ENCODE data around the gene PHOSPHO1.
A peak's percentile ranks its signal among the peaks of the same experiment; 100 is the strongest.

PHOSPHO1 gene

GRCh38 chr17:49223517-49224197, 6.9 kb downstream of the PHOSPHO1 start:
- peak overlapping the region in 4 of 7 experiments; percentile 4 to 17 (median 12) for H3K4me3 ChIP-seq
- H3K27ac ChIP-seq: peak overlapping the region in 1 of 21 experiments; percentile 1

DNA sequence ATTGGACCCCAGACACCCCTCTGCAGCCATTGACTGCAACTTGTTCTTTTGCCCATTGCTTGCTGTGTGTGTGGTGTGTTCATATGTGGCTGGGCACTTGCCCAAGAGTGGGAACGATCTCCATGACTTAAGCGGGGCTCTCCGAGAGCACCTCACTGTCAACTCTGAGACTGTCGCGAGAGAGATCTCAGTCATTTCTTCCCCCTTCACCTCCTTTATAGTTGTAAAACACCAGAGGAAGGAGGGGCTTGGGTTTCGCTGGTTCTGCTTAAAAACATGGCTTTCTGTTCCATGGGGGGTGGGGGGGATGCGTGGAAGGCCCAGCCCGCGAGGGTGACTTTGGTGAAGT, 7.4 kb downstream of the PHOSPHO1 start:
- Histone ChIP-seq H3K4me3 (no peak overlapping the region), H3K27ac (no peak overlapping the region)

GRCh38 chr17:49219987-49220386, 10.6 kb downstream of the PHOSPHO1 start:
- Histone ChIP-seq H3K4me3 (no peak overlapping the region), H3K27ac (peak overlapping the region in 12 of 21 experiments; percentile 39 to 90 (median 76))

DNA sequence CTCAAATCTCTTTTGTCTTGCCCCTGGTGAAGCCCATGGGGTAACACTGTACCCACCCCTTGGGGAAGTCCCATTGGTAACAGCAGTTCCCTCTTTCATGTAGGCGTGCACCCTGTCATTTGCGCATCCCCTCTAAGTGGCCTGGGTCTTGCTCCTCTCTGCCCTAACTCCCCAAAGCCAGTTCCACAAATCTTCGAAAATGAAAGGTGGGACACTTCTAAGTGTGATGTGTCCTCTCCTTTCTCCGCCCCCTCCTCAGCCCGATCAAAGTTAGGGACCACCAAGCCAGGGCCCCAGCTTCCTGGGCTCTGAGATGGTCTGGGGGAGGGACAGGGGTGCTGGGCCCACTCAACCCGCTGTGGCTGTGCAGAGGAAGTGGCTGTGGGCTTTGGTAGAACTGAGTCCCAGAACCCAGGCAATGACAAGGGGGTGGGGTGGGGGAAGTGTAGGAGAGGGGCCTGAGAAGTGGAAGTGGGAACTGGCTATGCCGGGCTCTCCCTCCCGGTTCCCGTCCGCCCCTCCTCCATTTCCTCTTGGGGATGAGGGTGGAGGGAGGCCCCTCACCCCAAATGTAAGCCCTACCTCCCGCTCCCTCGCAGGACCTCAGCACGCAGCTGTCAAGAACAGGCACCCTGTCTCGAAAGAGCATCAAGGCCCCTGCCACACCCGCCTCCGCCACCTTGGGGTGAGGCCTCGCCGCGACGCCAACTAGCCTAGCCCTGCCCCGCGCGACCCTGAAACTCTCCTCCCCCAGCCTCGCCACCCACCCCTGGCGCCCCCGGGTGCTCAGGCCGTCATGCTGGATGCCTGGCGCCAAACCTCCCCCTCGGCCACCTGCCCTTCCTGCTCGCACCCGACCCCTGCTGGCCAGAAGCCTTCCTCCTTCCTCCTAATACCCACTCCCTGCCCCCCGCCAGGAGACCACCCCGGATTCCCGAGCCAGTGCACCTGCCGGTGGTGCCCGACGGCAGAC, 11.4 kb downstream of the PHOSPHO1 start:
- no peak overlapping the region for H3K4me3 ChIP-seq
- H3K27ac ChIP-seq: peak overlapping the region in 13 of 21 experiments; percentile 39 to 90 (median 73)

DNA sequence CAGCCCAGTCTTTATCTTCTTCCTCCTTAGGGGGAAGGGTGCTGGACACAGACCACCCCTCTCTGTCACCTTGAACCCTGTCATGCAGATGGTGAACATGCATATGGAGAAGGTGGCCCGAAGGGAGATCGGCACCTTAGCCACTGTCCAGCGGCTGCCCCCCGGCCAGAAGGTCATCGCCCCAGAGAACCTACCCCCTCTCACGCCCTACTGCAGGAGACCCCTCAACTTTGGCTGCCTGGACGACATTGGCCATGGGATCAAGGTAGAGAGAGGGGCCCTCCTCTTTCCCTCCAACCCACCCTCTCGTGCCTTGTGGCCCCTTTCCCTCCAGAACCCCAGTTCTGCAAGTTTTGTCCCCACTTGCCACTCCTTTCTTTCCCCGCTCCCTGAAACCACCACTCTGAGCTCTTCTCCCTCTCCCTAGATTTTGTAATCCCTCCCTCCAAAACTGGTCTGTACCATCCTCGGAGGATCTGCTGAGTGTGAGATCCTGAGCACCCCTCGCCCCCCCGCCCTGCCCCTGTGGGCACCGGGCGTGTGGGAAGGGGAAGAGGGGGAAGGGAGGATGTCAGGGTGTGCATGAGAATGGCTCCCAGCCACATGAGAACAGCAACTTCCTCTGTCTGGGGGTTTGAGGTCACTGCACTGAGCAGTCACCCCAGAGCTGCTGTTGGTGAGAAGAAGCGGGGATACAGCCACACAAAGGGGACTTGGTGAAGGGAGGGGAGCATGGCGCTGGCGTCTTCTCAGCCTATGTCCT, 12.8 kb downstream of the PHOSPHO1 start:
- no peak overlapping the region for H3K4me3 ChIP-seq
- peak overlapping the region in 15 of 21 experiments; percentile 3 to 90 (median 68) for H3K27ac ChIP-seq

- H3K4me3 ChIP-seq: no peak overlapping the region
- H3K27ac ChIP-seq: peak overlapping the region in 14 of 21 experiments; percentile 3 to 90 (median 62)
Measured at GRCh38 chr17:49216953-49217650, 13.5 kb downstream of the PHOSPHO1 start.

GRCh38 chr17:49216482-49216881, 14.1 kb downstream of the PHOSPHO1 start:
- Histone ChIP-seq H3K4me3 (no peak overlapping the region), H3K27ac (peak overlapping the region in 12 of 21 experiments; percentile 6 to 90 (median 70))

GRCh38 chr17:49214676-49215360, 15.8 kb downstream of the PHOSPHO1 start:
- Histone ChIP-seq H3K27ac (peak overlapping the region in 9 of 21 experiments; percentile 30 to 90 (median 55)), H3K4me3 (no peak overlapping the region)

DNA sequence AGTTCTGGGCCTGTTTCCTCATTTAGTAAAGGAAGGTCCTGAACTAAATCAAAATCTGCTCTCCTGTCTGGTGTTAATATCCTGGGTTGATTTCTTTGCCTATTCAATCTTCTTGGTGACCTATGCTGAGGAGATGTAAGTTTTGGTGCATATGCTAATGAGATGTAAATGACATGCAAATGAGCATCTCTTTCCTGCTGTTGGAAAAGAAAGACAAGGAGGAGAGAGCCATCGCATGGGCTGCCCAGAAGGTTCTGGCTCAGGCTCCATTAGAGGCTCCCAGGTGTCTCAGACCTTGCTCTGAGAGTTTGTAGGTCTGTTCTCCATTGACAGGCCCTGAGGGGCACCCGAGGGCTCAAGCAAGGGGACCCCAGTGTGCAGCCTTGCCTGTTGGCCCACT, 16.7 kb downstream of the PHOSPHO1 start:
- Histone ChIP-seq H3K27ac (peak overlapping the region in 11 of 21 experiments; percentile 4 to 90 (median 52)), H3K4me3 (no peak overlapping the region)

DNA sequence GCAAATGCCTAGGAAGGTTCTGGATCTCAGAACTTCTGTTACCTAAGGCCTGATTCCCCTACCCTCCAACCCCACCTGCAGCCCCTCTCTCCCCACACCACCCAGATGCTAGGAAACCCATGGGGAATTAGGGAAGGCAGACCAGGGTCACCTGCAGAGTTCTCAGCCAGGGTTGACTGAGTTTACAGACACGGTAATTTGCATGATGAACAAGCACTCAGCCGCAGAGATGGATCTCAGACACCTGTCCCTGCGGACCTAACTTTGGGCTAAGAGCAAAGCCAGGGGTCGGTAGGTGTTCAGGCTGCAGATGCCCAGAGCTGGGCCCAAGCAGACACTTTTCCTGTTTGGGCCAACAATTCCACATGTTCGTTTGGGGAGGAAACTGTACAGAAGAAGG, 17.2 kb downstream of the PHOSPHO1 start:
- Histone ChIP-seq H3K4me3 (peak overlapping the region in 1 of 7 experiments; percentile 1), H3K27ac (peak overlapping the region in 8 of 21 experiments; percentile 4 to 90 (median 44))

DNA sequence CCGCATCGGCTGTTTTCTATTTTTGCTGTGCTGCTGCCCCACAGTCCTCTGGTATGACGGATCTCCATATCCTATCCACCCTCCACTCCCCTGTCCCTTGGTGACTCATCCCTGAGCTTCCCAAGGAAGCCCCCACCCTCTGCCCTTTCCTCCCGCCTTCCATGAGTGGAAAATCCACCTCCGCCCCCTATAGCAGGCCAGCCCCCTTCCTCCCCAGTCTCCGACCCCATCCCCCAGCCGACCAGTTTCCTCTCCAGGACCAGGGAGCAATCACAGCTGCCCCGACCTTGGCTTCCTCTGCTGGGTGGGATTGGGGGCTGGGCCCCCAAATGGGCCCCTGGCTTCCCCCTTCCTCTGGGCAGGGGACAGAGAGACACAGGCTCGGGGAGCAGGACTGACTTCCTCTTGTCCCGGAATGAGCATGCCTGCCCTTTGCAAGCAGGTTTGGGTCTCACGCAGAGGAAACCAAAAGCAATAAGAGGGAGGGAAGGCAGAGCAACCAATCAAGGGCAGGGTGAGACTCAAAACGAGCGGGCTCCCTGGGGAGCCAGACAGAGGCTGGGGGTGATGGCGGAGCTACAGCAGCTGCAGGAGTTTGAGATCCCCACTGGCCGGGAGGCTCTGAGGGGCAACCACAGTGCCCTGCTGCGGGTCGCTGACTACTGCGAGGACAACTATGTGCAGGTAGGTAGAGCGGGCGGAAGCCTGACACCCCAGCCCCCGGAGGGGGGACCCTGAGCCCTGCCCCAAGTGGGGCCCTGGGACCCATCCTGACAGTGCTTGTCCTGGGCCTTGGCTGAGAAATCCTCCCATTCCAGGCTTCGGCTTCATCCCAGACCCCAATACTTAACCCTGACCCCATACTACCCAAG, 20.2 kb downstream of the PHOSPHO1 start, which contains the start of the genes ABI3 and GNGT2:
Gene ABI3, plus strand, starts transcription at position 550 of the 872 bp plus-strand sequence. Its CDS starts 18 bp downstream, at position 568.
Gene GNGT2, minus strand, starts transcription at position 417 of the 872 bp plus-strand sequence. CDS start 3,152 bp downstream, outside the sequence.
- H3K27ac ChIP-seq: peak within 1 kb of the TSS; percentile 48 to 91 (median 75)
- peak within 1 kb of the TSS; percentile 19 to 49 (median 35) for H3K4me3 ChIP-seq

DNA sequence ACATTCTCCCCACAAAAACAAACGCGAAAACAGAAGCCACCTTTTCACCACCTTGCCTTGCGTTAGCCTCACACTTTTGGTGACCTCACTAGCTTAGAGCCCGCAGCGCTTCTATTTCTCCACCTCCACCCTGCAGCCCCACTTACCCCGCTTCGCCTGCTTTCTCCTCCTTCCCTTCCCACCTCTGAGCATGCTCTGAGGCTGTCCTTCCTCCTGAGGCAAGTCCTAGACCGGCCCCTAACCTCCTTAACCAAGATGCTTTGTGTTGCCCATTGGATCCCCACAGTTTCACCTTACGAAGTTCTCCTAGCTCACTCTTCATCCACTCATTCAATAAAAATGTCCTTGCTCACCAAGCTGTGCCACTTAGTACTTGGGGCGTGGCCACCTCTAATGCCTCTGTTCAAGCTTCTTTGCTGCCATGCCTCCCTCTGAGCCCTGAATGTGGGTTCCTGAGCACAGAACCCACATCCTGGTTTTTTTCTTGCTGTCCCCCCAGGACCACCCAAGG, 21.5 kb downstream of the PHOSPHO1 start:
- Histone ChIP-seq H3K27ac (peak overlapping the region in 12 of 21 experiments; percentile 58 to 91 (median 81)), H3K4me3 (no peak overlapping the region)

DNA sequence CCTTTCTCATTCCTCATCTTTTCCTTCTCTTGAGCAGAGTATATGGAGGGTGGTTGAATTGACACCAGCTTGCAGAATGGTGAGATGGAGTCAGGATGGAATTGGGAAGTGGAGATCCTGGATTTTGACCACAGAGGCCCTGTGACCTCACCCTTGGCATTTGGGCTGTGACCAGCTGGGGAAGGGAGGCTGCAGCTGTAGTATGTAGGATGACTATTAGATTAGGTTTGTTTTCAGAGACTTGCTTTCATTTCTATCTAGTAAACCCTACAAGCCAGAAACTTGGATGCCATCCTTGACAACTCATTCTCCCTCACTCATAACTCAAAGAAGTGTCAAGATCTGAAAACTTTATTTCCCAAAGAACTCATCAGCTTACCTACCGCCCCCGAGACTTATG, 26.1 kb downstream of the PHOSPHO1 start:
- Histone ChIP-seq H3K4me3 (no peak overlapping the region), H3K27ac (no peak overlapping the region)

- Histone ChIP-seq H3K4me3 (no peak overlapping the region), H3K27ac (no peak overlapping the region)
Measured at GRCh38 chr17:49203796-49204195, 26.8 kb downstream of the PHOSPHO1 start.

GRCh38 chr17:49201481-49201927, 29.1 kb downstream of the PHOSPHO1 start:
- Histone ChIP-seq H3K4me3 (no peak overlapping the region), H3K27ac (peak overlapping the region in 2 of 21 experiments; percentile 43 to 56)

- H3K27ac ChIP-seq: no peak overlapping the region
- H3K4me3 ChIP-seq: no peak overlapping the region
Measured at GRCh38 chr17:49200423-49201083, 30.0 kb downstream of the PHOSPHO1 start.

GRCh38 chr17:49198211-49198610, 32.4 kb downstream of the PHOSPHO1 start:
- H3K4me3 ChIP-seq: no peak overlapping the region
- H3K27ac ChIP-seq: no peak overlapping the region
